Psoas muscle (tissue), 8 donors: ENCODE measurements around the gene RNF213. TPM values are rescaled to one million over a fixed set of nuclear protein-coding genes. Genes with fewer than 3 reads are reported as not detected.

Source experiments
- ATAC-seq, 4 donors: fragments of 200-7000 bp; cut with Tn5 transposase; one replicate each; pipeline ENCODE4 v1.9.1; 2020; ENCODE audit warnings: moderate library complexity in 3 of 4, mild to moderate bottlenecking in 2 of 4
- DNase-seq, 2 donors: peaks; one replicate each; pipeline ENCODE4 v3.0.0-alpha.2; 2020
- H3K27ac ChIP-seq: fragments of 200-600 bp; one replicate; pipeline ENCODE4 v1.8.0; 2022
- H3K27me3 ChIP-seq, 3 donors: fragments of 200-600 bp in 1 of 3; one replicate each; pipeline versions ENCODE4 v1.6.1 to v1.8.0; 2013 to 2022; ENCODE audit warnings: low read length in 2 of 3, mild to moderate bottlenecking in 2 of 3, moderate library complexity in 1 of 3; ENCODE audit not compliant: insufficient read depth in 3 of 3
- H3K36me3 ChIP-seq, 2 donors: fragments of 200-600 bp in 1 of 2; one replicate each; pipeline versions ENCODE4 v1.6.1 to v1.8.0; 2013 to 2022; ENCODE audit warnings: low read depth in 1 of 2, mild to moderate bottlenecking in 1 of 2, moderate library complexity in 1 of 2; ENCODE audit not compliant: insufficient read depth in 1 of 2
- H3K4me1 ChIP-seq: fragments of 200-600 bp; one replicate; pipeline ENCODE4 v1.8.0; 2022
- H3K4me3 ChIP-seq: fragments of 200-600 bp; one replicate; pipeline ENCODE4 v1.8.0; 2022; ENCODE audit warnings: mild to moderate bottlenecking
- H3K9me3 ChIP-seq: fragments of 200-600 bp; one replicate; pipeline ENCODE4 v1.8.0; 2022
- CTCF ChIP-seq: fragments of 200-600 bp; IDR thresholded peaks from one replicate; pipeline ENCODE4 v1.8.0; 2022; ENCODE audit warnings: antibody characterized with exemption
- WGBS, 3 donors: extraction: QIAGEN DNeasy Blood & Tissue Kit; methylation state at CpG; one replicate each; pipeline versions ENCODE4 v1.1.6 to v1.1.7; 2013; 5-methylcytosine and 5-hydroxymethylcytosine counted together
- intact Hi-C, 2 donors: fragments of 100-400 bp; cut with DNase I; formaldehyde crosslinking; loops; one replicate each; pipeline versions ENCODE4 v1.11.0 to v1.14.2; 2022
- polyA plus RNA-seq, 3 donors: library from polyadenylated mRNA; stranded (reverse); fragments of 200-250 nt; gene quantifications; one replicate each; pipeline ENCODE4 v1.2.3, GENCODE V29; 2013
- total RNA-seq, 4 donors: library from RNA; stranded (reverse); fragmentation: NEBNext Ultra II Directional in 2 of 4; extraction: Animal tissue kit (Norgen Biotek cat#: 25700) in 2 of 4; gene quantifications; one replicate each; pipeline versions ENCODE4 v1.2.1 to v1.2.4, GENCODE V29; 2021 to 2023
- donor health status: healthy with polysubstance abuse.
- donor health status: DM: no; HTN: no; CAD: no; lungs with moderate emphysema.
- donor health status: Bipolar disorder and iron deficiency.
- donor health status: healthy.
- donor health status: DM: yes; HTN: yes; CAD: no.
- donor health status: DM: no; HTN: no; CAD: no.
- donor health status: DM: no; HTN: no; CAD: no.
- donor health status: DM: yes; HTN: yes; CAD: no.

RNF213 gene
- total and polyA plus RNA-seq, 7 donors: 10.2 to 42.0 (median 33.7) TPM

GRCh38 chr17:80285237-80285920 lies 24.7 kb downstream of the RNF213 start:
- Histone ChIP-seq H3K9me3 (no peaks in the 10 kb centered on the region), H3K4me1 (no peaks in the 10 kb centered on the region), H3K27ac (no peak overlapping the region), H3K27me3 (no peaks in the 10 kb centered on the region), H3K4me3 (no peak overlapping the region), H3K36me3 (peaks cover 0 to 48% of the 10 kb centered on the region in 2 donors)
- intact Hi-C loops: no loop called here
- TF ChIP-seq CTCF: no peak
- 93 to 96% (median 94%) methylated on average over 19 of the region's 19 CpGs for WGBS, 3 donors
- peak in 1 of 2 donors; percentile 37 for DNase-seq
- ATAC-seq: peak in 1 of 4 donors; percentile 36

- no peak overlapping the region for H3K27ac ChIP-seq
- H3K9me3 ChIP-seq: no peaks in the 10 kb centered on the region
- H3K27me3 ChIP-seq: no peaks in the 10 kb centered on the region
- no peaks in the 10 kb centered on the region for H3K4me1 ChIP-seq
- intact Hi-C loops: no loop called here
- TF ChIP-seq CTCF: no peak
- no peak overlapping the region for H3K4me3 ChIP-seq
- WGBS, 3 donors: 89 to 95% (median 92%) methylated on average over 5 of the region's 5 CpGs
- peaks cover 5 to 60% of the 10 kb centered on the region in 2 donors for H3K36me3 ChIP-seq
- ATAC-seq: no peak
- DNase-seq: no peak
Observed at GRCh38 chr17:80286638-80286960, 25.9 kb downstream of the RNF213 start.

DNA sequence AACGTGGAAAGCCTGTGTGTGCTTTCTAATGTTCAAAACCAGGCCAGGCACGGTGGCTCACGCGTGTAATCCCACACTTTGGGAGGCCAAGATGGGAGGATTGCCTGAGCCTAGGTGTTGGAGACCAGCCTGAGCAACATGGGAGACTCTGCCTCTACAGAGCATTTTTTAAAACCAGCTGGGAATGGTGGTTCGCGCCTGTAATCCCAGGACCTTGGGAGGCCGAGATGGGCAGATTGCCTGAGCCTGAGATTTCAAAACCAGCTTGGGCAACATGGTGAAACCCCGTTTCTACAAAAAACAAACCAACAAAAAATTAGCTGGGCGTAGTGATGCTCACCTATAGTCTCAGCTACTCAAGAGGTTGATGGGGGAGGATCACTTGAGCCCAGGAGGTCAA lies 26.4 kb downstream of the RNF213 start:
- Histone ChIP-seq H3K27ac (no peak overlapping the region), H3K36me3 (peaks cover 7 to 60% of the 10 kb centered on the region in 2 donors), H3K4me1 (no peaks in the 10 kb centered on the region), H3K9me3 (no peaks in the 10 kb centered on the region), H3K4me3 (no peak overlapping the region), H3K27me3 (no peaks in the 10 kb centered on the region)
- ATAC-seq: no peak
- 91 to 97% (median 94%) methylated on average over 9 of the region's 9 CpGs for WGBS, 3 donors
- DNase-seq: peak in 1 of 2 donors; percentile 15
- no peak for TF ChIP-seq CTCF
- intact Hi-C loops: no loop called here

GRCh38 chr17:80287806-80288567 lies 27.3 kb downstream of the RNF213 start:
- Histone ChIP-seq H3K4me1 (no peaks in the 10 kb centered on the region), H3K36me3 (peaks cover 7 to 65% of the 10 kb centered on the region in 2 donors), H3K27ac (no peak overlapping the region), H3K27me3 (no peaks in the 10 kb centered on the region), H3K9me3 (no peaks in the 10 kb centered on the region), H3K4me3 (no peak overlapping the region)
- no peak for ATAC-seq
- DNase-seq: peak in 1 of 2 donors; percentile 39
- intact Hi-C loops: no loop called here
- TF ChIP-seq CTCF: no peak
- WGBS, 3 donors: 88 to 92% (median 90%) methylated on average over 22 of the region's 22 CpGs
